Fibroblast of skin of scalp (primary cell): ENCODE results near the gene RNF126. TPM values are rescaled to one million over a fixed set of nuclear protein-coding genes. Genes with fewer than 3 reads are reported as not detected.
"Not testable (repeated sequence)": the region's sequence is repeated elsewhere in the genome, so short reads cannot be mapped to it uniquely, and the experiment has no call there.

ENCODE experiments used
- DNase-seq: peaks from one replicate; pipeline ENCODE4 v3.0.0-alpha.2; 2013
- polyA plus RNA-seq, 2 experiments: library from polyadenylated mRNA; unstranded; fragments of 120-200 nt; gene quantifications; one replicate each; pipeline ENCODE4 v1.2.1, GENCODE V29; 2013; ENCODE audit not compliant: insufficient read length in 2 of 2

RNF126 gene
- polyA plus RNA-seq (2013, experiment 1 of 2; ENCODE audit: insufficient read length), result 46.5 TPM
- 37.6 TPM for polyA plus RNA-seq (2013, experiment 2 of 2; ENCODE audit: insufficient read length)

DNA sequence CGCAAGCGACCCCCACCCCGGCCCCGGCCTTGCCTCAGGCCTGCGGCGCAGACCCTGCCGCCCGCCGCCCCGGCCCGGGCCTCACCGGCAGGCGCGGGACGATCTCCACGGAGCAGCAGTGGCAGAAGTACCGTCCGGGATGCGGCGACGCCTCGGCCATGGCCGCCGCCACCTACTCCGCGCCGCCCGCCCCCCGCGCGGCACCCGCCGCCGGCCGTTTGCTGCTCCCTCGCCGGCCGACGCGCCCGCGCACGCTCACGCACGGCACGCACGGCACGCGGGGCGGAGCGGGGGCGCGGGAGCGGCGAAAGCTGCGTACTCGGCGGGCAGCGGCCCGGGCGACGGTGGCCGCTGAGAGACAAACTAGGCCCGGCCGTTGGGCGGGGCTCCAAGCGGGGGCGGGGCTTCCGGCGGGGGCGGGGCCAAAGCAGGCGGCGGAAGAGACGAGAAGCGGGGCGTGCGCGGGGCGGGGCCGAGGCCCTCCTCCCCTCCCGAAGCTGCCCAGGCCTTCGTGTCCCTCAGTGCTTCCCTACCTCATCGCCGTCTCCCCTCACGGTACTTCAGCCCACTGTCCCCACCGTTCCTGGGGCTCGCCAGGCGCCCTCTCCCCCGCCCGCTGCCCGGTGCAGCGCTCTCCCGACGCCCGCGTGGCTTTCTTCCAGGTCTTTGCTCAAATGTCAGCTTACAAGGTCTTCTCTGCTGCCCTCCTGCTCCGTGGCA lies at the start of gene RNF126:
RNF126 (minus strand) TSS at position 253 of the 720 bp plus-strand sequence; CDS start at position 160, 93 bp downstream.
- peak; percentile 95 for DNase-seq

DNA sequence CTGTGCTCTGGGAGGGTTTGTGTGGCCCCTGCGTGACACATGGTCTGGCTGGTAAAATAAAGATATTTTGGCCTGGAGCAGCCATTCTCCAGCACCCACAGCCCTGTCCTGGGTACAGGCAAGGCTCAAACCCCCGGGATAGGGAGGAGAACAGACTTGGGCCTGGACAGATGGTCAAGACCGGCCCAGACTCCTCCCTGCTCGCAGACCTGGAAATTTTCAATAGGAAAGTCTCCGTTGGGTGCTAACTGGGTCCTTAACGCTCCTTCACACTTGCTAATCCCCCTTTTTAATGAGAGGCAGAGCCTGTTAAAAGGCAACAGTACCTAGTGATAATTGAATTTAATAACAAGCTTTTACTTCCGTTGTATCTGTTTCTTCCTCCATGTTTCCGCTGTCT lies 48.2 kb upstream of the RNF126 start:
- DNase-seq, result no peak

- no peak for DNase-seq
These were observed 47.8 kb upstream of the RNF126 start for GRCh38 chr19:710767-711166.

DNA sequence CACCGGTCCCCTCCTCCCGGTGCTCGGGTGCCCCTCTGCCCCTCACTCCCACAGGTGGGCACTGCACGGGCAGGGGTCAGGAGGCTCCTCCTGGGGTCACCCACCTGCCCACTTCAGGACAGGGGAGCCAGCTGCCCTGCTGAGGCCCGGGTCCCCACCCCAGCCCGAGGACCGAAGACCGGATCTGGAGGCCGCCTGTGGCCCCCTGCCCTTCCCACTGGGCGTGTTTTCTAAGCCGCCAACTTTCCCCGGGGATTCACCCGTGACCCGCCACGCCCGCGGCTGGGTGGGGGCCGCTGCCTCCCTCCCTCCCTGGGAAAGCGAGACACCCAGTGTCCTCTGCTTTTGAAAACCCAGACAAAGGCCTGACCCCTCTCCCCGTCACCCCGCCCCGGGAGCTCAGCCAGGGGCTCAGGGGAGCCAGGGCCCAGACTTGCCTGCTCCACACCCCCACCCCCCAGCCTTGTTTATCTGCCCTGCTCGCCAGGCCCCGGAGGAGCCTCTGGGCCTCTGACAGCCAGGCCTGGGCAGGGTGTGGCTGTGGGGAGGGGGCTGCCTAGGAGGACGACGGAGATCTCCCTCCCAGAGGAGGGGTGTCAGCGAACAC lies 47.1 kb upstream of the RNF126 start:
- no peak for DNase-seq

DNA sequence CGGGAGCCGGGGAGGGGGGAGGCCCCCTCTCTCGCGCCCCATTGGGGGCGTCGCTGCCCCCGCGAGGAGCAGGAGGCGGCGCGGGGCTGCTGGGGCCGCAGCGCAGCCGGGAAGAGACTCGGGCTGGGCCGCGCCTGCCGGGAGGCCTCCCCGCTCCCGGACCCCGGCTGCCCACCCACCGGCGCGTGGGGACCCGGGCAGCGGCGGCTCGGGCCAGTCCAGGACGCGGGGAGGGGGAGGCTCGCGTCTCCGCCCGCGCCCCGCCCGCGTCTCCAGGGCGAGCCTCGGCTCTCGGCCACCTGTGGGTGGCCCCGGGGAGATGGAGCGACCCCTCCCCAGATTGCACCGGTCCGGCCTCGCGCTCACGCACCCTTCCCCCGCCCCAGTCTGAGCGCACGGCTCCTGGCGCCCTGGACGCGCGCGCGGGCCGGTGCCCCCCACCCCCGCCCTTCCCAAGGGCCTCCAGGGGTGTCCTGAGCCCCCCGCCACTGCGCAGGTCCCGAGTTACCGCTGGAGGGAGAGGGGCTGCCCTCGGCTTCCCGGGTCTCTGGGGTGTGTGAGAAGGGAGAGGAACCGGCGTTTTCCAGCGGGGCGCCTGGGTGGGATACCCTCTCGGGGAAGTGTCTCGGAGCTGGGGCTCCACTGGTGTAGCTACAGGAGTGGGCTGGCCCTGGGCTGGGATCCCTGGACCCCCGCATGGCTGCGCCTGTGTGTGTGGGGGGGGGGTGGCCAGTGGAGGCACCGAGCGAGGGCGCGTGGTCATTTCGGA lies 46.4 kb upstream of the RNF126 start:
- DNase-seq, result no peak

DNA sequence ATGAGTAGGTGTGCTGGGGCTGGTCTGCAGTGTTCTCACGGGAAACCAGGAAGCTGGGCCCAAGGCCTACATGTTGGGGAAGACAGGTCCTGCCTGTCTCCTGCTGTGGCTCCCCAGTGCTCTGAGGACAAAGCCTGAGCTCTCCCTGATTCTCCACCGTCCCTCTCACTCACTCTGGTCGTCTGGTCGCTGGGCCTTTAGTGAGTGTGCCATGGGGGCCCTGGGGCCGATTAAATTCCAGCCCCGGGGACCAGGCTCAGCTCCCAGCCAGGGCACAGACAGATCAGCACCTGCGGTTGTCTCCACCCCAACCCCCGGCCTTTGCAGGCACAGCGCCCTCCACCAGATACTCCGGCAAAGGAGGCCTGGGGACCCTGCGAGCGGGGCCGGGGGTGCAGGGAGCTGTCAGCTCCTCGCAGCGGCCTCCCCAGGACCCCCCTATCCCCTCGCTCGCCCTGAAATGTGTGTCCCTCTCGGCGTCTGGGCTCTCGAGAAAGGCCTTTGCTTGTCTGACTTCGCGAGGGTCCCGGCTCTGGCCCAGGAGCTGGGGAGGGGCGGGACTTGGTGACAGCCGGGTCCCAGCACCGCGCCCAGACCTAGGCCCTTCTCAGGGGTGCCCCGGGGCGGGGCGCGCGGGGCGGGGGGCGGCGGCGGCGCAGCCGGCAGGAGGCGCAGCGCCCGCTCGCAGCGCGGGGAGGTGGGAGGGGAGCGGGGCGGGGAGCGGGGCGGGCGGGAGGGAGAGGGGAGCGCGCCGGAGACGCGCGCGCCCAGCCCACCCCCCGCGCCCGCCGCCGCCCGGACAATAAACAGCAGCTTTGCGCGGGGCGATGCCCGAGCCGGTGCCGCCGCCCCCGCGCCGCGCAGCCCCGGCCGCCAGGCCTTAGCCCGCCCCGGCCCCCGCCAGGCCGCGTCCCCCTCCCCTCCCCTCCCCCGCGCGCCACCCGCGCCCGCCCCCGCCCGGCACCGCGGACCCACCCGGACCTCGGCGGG lies 45.4 kb upstream of the RNF126 start, which contains the start of gene PALM:
PALM (plus strand) TSS at position 782 of the 990 bp plus-strand sequence. CDS start 212 bp downstream, outside the sequence.
- DNase-seq, result peak; percentile 43

GRCh38 chr19:704447-704741 lies 41.4 kb upstream of the RNF126 start:
- no peak for DNase-seq

- peak; percentile 52 for DNase-seq
These were observed 40.8 kb upstream of the RNF126 start for GRCh38 chr19:703651-704446.

- DNase-seq, result no peak
These were observed 40.3 kb upstream of the RNF126 start for GRCh38 chr19:703329-703650.

GRCh38 chr19:702847-703246 lies 39.8 kb upstream of the RNF126 start:
- not testable (repeated sequence) for DNase-seq

- DNase-seq, result not testable (repeated sequence)
These were observed 36.9 kb upstream of the RNF126 start for GRCh38 chr19:699885-700284.

GRCh38 chr19:698529-698928 lies 35.5 kb upstream of the RNF126 start:
- not testable (repeated sequence) for DNase-seq

GRCh38 chr19:695352-695949 lies 32.4 kb upstream of the RNF126 start, which contains the start of gene PRSS57:
Gene PRSS57, minus strand, starts transcription at chr19:695452. Its CDS starts 22 bp downstream, at chr19:695430.
- DNase-seq, result no peak

DNA sequence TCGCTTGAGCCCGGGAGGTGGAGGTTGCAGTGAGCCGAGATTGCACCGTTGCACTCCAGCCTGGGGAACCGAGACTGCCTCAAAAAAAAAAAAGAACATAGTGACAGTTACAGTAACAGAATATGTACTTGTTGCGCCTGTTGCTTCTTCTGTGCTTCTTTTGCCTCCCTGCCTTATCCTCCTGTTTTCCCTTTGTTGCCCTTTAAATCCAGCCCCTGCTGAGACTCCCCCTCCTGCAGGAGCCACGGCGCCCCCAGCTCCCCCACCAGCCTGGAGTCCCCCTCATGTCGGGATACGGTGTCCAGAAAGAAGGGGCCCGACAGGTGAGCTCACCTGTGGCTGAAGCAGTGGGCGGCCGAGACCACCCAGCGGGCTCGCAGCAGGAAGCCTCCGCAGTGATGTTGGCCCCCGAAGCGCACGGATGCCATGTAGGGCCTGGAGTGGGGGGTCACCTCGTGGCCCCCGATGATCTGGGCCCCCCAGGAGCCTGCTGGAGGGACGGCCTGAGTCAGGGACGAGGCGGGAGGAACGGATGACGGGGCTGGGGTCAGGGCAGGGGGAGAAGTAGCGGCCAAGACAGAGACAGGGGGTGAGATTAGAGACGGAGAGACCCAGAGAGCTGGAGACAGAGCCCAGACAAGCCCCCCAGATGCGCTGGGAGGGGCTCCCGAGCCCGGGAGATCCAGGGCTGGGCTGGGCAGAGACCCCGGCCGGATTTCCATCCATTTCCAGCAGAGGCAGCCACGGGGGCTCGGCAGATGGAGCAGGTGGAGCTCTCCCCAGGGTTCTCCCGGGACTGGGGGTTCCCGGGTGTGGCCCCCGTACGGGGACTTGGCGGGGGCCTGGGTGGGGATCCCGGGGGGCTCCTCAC lies 31.7 kb upstream of the RNF126 start:
- DNase-seq, result no peak

GRCh38 chr19:690203-690602 lies 27.2 kb upstream of the RNF126 start:
- DNase-seq, result no peak

DNA sequence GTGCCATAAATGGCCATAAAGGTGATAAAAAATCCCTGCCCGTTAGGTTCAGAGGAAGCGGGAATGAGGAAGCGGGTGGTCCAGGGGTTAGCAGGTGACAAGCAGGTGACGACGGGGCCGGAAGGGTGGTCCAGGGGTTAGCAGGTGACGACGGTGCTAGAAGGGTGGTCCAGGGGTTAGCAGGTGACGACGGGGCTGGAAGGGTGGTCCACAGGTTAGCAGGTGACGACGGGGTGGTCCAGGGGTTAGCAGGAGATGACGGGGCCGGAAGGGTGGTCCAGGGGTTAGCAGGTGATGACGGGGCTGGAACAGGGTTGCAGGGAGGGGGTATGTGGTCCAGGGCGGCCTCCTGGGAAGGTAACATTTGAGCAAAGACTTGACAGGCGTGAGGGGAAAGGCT lies 26.0 kb upstream of the RNF126 start:
- DNase-seq, result no peak

GRCh38 chr19:688214-688613 lies 25.2 kb upstream of the RNF126 start:
- DNase-seq, result no peak

- DNase-seq, result no peak
These were observed 24.7 kb upstream of the RNF126 start for GRCh38 chr19:687569-688166.

GRCh38 chr19:686589-687297 lies 23.7 kb upstream of the RNF126 start:
- no peak for DNase-seq
